Measurements from ENCODE around the gene TTC38. TPM values are rescaled to one million over a fixed set of nuclear protein-coding genes. Genes with fewer than 3 reads are reported as not detected.

TTC38 gene
- 30.9 TPM for total RNA-seq

GRCh38 chr22:46267431-46268279, at the start of gene TTC38:
TSS of gene TTC38 (plus strand) at chr22:46268008. CDS start at chr22:46268040, 32 bp downstream.
- DNase-seq (ENCODE audit: low spot score), result peak; percentile 91

GRCh38 chr22:46219636-46220035, 48.2 kb upstream of the TTC38 start:
- DNase-seq (ENCODE audit: low spot score), result no peak

DNA sequence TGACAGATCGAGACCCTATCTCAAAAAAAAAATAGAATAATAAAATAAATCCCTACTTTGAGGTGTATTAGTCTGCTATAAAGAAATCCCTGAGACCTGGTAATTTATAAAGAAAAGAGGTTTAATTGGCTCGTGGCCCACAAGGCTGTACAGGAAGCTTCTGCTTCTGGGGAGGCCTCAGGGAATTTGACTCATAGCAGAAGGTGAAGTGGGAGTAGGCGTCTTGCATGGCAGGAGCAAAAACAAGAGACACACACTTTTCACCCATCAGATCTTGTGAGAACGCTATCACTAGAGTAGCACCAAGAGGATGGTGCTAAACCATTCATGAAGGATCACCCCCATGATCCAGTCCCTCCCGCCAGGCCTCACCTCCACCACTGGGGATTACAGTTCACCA, 46.9 kb upstream of the TTC38 start:
- DNase-seq (ENCODE audit: low spot score), result no peak

DNA sequence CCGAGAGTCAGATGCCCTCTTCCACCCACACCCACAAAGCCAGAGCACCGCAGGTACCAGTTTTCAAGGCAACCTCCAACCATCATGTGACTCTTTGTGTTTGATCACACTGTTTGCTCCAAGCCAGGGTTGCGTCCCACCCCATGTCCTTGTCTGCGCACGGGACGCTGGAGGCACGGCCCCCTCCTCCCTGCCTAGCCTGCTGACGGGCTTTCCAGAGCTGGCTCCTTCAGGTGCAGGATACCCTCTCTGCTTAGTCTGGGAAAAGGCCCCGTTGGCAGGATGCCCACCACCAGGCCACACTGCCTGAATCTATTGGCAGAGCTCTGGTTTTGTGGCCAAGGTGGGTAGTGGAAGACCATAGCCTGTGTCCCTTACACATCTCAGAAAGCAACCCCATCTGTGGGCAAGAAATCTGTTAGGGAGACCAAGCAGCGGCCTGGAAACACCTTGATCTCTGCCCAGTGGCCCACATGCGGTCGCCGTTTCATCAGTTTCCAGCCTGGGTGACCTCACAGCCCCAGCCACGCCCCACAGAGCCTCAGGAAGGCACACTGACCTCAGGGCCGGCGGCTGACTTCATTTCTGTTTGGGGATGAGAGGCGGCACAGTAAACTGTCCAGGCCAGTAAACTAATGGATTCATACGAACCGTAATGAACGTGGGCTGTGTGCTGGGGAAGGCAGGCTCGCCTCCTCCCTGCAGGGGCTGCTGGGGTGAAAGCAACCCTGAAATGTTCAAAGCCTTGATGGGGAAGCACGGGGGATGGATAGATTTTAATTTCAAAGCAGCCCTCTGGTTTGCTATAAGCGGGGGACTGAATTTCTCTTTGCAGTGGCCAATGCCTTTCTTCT, 43.5 kb upstream of the TTC38 start:
- DNase-seq (ENCODE audit: low spot score), result no peak

GRCh38 chr22:46224898-46225290, 42.9 kb upstream of the TTC38 start:
- DNase-seq (ENCODE audit: low spot score), result no peak

DNA sequence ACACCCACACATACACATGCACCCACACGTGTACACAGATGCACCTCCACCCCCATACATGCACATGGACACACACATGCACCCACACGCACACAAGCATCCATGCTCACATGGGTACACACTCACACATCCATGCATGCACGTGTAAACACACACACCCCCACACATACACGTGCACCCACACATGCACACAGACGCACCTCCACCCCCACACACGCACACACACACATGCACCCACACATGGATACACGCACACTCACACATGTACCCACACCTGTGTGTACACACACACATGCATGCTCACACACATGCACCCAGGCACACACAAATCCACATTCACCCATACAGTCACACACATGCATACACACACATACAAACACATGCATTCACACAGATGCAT, 42.2 kb upstream of the TTC38 start:
- DNase-seq (ENCODE audit: low spot score), result no peak

- DNase-seq (ENCODE audit: low spot score), result no peak
Observed at GRCh38 chr22:46226577-46226976, 41.2 kb upstream of the TTC38 start.

- no peak for DNase-seq (ENCODE audit: low spot score)
Observed at GRCh38 chr22:46229701-46230100, 38.1 kb upstream of the TTC38 start.

DNA sequence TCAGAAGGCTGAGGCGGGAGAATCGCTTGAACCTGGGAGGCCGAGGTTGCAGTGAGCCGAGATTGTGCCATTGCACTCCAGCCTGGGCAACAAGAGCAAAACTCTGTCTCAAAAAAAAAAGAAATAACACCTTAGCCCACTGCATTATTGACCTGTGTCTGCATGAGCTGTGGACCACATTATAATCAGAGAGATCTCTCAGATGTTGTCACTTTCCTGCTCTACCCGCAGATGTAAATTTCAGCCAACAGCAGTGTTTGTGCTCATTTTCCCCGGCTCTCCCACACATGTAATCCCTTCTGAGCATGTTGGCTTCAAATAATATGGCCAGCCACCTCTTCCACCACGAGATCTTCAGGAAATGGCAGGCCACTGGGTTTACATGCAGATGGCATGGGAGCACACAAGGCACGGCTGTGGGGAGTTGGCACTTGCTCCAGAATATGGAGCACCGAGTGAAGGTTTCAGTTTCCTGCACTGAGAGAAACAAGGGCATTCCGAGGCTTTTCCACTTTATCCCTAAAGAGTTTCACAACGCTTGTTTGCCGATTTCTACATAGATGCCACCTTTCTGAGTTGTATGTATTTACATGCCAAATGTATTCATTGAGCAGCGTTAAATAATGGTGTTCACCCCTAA, 37.4 kb upstream of the TTC38 start:
- no peak for DNase-seq (ENCODE audit: low spot score)

GRCh38 chr22:46233231-46233630, 34.6 kb upstream of the TTC38 start:
- DNase-seq (ENCODE audit: low spot score), result no peak

DNA sequence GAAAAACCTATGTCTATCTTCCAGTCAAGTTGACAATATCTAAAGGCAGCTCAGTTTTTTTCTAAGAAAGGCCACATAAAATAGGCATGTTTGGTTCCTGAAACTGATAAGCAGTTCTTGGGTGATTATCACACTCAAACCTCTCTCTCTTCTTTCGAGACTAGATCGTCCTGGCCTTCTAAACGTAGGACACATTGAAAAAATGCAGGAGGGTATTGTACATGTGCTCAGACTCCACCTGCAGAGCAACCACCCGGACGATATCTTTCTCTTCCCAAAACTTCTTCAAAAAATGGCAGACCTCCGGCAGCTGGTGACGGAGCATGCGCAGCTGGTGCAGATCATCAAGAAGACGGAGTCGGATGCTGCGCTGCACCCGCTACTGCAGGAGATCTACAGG, 32.8 kb upstream of the TTC38 start:
- DNase-seq (ENCODE audit: low spot score), result no peak

DNA sequence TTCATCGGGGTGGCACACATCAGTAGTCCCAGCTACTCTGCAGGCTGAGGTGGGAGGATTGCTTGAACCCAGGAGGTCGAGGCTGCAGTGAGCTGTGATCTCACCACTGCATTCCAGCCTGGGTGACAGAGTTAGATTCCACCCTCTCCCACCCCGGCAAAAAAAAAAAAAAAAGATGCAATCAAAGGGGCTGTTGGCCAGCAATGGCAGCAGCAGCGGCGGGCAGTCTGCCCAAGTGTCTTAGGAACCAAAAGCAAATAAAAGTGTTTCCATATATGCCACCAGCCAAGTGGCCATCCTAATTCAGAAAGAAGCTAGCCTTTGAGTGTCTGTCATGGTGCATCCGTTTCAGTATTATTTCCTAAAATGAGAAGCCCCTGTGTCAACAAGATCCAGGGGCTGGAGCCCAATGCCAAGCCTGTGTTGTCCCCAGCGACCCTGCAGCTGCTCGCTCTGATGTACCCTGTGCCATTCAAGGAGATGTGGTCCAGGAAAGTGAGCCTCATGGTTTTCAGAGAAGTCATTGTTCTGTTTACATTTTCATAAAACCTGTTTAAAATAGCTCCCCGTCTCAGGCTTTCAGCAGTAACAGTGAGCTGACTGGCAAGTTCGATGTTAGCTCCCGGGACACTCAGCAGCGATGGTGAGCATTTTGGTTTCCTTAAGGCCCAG, 30.2 kb upstream of the TTC38 start:
- no peak for DNase-seq (ENCODE audit: low spot score)

DNA sequence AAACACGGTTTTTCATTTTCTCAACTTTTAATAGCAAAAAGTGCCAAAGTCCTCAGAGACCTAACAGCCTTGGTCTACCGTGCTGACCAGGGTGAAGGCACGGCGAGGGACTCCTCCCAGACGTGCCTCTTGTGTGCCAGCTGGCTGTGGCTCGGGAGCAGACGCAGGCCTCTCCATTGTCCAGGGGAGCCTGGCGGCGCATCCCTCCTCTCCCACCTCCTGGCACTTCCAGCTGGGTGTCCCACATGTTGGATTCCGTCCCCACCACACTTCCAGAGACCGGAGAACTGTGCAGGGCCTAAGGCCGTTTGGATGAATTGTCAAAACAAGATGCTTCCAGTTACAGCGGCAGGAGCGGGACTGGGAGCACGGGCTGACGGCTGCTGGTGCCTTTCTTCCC, 29.3 kb upstream of the TTC38 start:
- DNase-seq (ENCODE audit: low spot score), result no peak

DNA sequence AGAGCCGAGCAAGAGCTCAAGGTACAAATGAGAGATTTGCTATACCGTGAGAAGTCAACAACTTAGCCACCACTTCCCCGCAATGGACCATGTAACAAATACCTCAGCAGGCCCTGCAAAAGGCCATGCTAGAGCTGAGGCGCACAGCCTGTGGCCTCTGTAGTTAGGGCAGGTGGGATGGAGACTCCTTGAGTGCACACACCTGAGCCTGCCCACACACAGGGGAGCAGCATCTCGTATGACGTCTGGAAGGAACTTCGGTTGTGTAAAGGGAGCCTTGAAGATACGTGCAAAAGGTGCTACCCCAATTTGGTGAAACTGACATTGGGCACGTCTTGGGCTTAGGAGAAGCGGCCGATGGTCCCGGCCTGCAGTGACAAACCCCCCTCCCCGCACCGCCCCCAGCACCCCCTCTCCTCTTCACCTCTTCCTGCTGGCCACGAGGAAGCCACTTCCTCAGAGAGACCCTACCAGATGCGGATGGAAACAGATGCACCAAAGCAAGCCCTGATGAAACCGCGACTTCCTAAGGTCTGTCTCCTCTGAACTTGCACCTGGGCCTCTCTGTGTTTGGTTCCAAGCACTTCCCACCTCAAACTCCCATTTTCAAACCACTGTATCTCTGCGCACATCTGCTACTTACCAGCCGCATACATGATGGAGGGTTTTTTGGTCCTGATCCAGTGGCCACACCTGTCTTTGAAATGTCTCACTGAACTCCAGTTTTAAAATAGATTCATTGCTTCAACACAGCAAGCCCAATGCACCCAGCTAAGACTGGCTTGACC, 28.4 kb upstream of the TTC38 start:
- no peak for DNase-seq (ENCODE audit: low spot score)

GRCh38 chr22:46240073-46240472, 27.7 kb upstream of the TTC38 start:
- DNase-seq (ENCODE audit: low spot score), result no peak

- no peak for DNase-seq (ENCODE audit: low spot score)
Observed at GRCh38 chr22:46240506-46240905, 27.3 kb upstream of the TTC38 start.

DNA sequence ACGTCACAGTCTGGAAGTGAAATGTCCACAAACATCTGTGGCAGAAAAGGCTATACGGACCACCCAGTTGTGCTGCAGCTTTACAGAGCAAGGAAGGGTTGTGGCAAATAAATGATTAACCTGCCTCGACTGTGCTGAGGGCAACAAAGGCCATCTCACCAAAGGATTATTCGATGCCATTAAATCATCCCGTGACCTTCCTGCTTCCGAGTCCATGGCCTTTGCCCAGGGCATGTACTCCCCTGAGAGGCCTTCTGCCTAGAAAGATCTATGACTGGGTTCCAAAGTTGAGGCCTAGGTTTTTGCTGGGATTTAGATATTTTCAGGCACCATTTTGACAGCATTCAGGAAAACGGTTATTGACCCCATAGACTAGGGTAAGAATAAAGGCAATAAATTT, 26.9 kb upstream of the TTC38 start:
- no peak for DNase-seq (ENCODE audit: low spot score)

DNA sequence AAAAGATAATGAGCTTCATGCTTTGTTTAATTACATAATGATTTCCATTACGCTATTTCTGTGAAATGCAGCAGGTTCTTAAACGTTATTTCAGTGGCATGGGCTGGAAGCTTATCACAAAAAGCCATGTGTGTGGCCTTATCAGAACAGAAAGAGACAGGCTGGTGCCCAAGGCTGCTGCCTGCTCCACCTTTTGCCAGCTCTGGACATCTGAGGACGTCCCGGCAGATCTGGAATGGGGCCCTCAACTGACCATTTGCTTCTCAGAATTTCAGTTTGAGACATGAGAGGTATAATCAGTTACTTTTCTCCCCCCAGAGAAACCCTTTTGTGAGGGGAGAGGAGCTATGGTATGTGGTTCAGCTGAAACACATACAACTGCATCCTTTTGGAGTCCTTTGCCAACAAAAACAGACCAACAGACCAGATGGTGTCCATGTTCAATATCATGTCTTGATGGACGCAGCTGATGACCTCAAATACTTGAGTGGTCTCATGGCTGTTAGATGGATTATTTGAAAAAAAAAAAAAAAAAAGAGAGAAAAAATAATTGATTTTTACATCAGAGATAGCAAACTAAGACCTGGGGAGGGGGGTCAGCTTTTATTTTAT, 26.3 kb upstream of the TTC38 start:
- DNase-seq (ENCODE audit: low spot score), result no peak

DNA sequence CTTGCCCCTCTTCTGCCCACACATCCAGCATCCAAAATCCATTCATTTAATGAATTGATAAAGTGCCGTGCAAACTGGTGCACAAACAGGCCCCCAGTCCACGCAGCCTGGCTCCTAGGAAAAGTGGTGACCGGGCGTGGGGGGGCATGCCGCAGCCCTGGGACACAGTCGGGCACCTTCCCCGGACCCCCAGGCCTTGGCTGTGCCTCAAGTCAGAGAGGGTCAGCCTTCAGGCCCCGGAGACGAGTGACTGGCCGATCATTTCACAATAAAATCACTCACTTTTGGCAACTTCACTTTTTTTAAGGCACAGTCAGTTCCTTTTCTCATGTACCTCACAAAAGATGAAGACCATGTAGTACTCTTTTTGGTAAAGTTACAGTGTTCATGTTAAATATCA, 25.7 kb upstream of the TTC38 start:
- DNase-seq (ENCODE audit: low spot score), result no peak

GRCh38 chr22:46244771-46245170, 23.0 kb upstream of the TTC38 start:
- DNase-seq (ENCODE audit: low spot score), result no peak

GRCh38 chr22:46245511-46245910, 22.3 kb upstream of the TTC38 start:
- DNase-seq (ENCODE audit: low spot score), result no peak

All from ureter (tissue), 1 donor.